HG03432 (cell line): ENCODE data around the gene QRFP.

Experiments
- ATAC-seq: cut with Tn5 transposase; IDR thresholded peaks from one replicate; pipeline ENCODE4 v1.9.1; 2021; ENCODE audit warnings: mild to moderate bottlenecking, moderate library complexity; ENCODE audit not compliant: unreplicated experiment

QRFP gene, protein sequence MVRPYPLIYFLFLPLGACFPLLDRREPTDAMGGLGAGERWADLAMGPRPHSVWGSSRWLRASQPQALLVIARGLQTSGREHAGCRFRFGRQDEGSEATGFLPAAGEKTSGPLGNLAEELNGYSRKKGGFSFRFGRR

DNA sequence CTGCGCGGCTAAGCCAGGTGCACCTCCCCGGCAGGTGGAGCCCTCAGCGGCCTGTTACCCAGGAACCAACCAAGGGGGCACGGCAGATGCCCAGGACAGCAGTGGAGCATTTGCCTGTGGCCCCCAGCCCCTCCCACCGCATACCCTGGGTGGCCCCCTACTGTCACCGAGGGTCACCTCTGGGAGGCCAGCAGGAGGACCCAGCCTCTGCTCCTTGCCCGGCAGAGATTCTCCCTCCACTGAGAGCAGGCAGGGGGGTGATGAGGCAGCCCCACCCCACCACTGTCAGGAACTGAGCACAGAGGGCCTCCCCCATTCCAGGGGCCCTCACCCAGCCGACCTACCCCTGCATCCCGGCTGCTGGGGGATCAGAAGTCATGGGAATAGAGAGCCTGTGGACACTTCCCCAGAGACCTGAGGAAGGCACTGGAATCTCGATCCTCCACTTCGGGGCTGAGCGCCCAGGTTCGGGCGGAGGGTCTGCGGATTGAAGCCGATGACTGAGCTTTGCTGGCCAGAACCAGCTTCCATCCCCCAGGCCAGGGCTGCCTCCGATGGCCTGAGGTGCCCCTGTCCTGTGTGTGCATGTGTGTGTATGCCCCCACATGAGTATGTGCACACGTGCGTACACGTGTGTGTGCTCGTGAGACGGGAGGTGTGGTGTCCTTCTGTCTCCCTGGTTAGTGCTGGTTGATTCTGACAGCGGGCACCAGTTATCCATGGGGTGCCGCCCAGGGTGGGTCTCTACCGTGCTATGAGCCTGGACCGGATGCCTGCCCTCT is at the start of gene QRFP:
Gene QRFP (minus strand): TSS at position 580 of the 782 bp plus-strand sequence. CDS start 2,974 bp downstream, outside the sequence.
- ATAC-seq: no peak

DNA sequence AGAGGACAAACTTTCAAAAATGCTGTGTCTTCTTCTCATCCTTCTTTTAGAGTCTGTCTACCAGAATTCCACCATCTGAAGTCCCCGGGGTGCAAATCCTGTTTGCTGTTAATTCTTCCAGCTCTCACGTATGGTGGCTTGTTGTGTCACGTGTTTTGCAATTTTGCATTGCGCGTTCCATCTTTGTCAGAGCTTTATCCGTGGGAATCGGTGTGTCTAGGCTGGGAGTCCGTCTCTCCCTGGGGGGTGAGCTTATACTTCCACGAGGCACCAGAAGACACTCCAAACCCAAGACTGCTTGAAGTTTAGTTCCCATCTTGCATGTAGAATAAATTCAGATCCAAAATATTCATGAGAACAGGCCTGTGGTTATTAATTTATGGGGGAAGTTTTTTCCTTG is 48.6 kb upstream of the QRFP start:
- ATAC-seq: no peak

DNA sequence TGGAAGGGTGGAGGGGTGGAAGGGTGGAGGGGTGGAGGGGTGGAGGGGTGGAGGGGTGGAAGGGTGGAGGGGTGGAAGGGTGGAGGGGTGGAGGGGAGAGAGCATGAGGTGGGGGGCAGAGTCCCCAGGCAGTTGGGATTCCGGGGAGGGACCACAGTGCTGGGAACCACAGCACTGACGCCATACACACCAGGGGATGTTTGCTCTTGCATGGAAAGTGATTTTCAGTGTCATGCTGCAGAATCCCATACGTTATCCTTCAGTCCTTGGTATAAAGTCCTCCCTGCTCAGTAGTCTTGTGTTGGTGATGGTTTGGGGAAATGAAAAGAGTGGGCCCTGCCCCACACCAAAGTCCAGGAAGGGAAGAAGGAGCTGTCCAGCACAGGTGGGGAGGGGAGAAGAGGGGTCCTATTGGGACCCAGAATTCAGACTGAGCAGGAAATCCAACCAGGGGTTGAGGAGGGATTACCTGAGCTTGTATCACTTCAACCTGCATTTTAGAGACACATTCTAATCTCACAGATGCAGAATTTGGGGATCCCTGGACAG is 48.0 kb upstream of the QRFP start:
- ATAC-seq: no peak

DNA sequence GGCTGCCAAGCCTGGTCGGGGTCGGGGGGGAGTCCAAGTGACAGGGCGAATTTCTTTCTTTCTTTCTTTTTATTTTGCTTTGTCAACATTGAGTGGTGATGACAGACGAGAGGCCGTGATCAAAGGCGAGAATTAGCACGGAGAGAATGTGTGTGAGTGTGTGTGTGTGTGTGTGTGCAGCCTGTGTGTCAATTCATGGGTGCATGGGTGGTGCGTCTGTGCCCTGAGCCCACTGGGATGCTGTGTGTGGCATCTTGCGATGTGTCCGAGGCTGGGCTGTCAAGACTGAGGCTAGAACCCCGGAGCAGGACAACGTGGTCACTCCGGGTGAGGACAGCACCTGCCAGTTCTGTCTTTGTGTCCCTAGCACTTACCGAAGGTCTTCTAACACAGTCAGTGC is 47.2 kb upstream of the QRFP start:
- ATAC-seq: no peak

DNA sequence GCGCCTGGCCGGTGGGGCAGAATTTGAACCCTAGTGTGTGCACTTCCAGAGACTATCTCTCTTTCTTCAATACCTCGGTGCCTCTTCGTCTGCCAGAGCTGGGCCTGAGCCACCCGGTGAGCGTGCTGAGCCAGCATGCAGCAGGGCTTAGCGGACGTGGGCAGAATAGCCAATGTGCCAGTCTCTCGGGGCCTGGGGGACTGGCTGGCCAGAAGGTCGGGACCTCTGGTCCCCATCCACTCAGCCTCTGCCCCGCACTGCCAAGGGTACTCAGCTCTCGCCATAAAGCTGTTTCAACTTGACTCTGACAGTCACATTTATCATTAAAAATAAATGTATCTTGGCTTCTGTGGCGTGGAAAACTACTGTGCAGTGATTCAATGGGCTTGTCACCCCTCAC is 46.6 kb upstream of the QRFP start:
- ATAC-seq: no peak

DNA sequence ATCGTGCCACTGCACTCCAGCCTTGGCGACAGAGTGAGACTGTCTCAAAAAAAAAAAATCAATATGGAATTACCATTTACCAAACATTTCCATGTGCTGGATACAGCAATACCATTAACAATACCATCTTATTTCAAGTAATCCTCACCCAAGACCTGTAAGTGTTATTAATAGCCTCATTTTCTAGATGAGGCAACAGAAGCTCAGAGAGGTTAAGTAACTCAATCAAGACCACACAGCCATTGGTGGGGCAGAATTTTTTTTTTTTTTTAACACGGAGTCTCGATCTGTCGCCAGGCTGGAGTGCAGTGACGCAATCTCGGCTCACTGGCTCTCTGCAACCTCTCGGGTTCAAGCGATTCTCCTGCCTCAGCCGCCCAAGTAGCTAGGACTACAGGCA is 46.1 kb upstream of the QRFP start:
- ATAC-seq: no peak

DNA sequence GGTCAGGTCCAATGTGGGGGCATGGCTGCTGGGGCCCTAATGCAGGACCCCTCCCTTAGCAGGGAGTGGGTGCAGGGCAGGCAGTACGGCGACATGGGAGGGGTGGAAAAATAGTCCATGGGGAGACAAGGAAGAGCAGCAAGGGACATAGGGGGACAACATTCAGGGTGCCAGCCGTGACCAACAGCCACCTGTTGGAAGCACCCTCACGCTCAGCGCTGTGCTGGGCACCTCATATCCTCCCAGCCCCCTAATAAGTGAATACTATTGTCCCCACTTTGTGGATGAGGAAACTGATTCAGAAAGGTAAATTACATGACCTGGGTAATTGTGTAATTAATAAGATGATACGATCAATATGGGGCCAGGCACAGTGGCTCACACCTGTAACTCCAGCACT is 45.5 kb upstream of the QRFP start:
- ATAC-seq: no peak

DNA sequence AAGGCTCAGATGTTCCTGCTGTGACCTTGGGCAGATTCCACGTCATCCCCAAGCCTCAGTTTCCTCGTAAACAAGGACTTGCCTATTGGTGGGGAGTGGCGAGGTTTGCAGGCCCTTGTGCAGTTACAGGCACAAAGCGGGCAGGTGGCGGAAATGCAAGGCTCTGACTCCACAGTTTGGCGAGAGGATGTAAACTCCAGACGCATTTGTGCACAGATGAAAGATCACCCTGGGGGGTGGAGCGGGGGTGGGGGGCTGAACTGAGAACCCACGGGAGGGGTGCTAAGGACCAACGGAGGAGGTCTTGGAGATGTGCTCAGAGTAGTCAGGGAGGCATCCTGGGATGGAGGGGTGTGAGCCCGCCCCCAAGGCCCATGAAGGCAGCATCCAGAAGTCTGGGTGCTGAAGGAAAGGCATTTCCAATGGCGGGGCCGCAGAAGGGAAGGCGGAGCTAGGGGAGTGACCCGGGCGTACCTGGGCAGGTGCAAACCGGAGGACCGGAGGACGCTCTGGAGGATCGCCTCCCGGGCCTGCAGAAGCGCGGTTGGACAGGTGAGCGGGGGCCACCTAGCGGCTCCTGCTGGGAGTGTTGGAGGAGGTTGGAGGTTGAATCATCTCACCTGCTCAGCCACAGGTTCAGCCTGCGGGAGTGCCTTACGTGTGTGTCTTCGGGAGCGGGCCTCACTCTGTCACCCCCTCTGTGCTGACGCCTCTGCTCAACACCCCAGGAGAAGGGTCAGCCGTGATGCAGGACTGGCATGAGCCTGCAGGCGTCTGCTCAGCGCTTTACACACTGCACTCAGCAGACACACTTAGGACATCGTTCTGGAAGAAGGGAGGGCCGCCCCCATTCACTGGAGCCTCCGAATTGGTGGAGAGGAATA is 44.3 kb upstream of the QRFP start:
- peak; percentile 64 for ATAC-seq

DNA sequence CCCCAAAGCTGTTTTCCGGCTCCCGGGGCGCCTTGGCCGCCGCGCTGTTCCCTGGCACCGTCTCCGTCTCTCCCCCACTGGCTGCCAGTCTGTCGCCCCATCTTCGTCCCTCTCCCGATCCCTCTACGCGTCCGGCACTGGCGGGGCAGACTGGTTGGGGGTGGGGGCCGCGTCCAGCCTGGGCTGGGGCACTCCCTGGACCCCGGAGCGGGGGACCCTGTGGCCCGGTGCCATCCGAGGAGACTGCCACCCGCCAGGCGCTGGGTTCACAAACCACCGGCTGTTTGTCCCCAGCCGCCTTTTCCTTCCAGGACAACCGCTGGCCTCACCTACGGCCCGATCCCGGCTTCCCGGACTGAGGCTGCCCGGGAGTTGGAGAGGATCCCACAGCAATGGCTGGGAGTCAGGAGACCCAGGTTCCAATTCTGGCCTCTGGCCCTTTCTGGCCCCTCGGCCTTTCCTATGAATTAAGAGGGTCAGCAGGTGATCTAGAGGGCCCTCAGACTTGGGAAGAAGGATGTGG is 43.5 kb upstream of the QRFP start:
- ATAC-seq: no peak

DNA sequence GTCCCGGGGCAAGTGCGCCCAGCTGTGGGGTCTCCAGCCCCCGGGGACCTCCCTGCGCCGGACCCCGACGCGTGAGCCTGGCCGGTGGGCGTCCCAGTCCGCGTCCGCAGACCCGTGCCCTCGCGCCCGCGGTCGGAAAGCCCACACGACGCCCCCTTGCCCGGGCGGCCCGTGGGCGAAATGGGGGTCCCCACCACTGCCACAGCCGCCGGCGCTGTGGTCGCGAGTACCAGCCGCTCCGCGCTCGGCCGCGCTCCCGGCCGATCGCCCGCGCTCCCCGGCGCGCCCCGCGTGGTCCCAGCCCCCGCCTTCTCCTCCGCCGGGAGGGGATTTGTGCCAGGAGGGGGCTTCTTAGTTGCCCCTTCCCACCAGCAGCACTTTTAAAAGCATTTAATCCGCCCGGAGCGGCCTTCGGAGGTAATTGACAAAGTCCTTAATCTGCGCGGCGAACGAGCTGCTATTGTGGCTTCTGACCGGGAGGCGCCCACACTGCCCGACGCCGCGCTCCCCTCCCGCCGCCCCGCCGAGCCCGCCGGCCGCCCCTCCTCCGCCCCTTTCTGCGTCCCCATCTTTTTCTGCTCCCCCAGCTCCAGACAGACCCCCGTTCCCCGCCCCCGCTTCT is 42.9 kb upstream of the QRFP start:
- ATAC-seq: no peak

DNA sequence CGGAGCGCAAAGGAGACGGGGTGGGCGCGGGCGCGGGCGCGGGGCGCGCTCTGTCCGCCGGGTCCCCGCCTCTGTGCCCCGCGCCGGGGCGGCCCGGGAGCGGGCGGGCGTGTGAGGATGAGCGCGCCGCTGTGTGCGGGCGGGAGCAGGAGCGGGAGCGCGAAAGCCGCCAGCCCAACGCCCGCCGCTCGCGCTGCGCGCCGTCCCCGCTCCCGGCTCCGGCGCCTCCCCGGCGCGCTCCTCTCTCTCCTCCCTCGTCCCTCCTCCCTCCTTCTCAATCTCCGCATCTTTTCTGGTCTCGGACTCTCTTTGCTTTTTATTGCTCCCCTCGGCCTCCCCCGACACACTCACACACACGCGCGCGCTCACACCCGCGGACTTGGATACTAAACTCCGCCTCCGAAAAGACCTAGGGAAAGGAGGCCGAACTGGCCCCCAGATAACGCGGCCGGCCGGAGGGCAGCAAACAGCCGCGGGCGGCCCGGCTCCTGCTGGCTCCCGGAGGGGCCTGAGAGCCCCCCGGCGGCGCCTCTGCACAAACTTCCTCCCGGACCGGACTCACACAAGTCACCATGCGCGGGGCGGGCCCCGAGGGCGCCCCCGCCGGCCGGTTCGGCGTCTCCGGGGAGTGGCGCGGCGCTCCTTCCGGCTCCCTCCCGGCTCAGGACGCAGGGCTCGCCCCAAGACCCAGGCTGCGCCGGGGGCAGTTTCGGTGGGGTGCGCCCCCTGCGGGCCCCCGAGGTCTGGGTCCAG is 42.2 kb upstream of the QRFP start, which contains the start of gene FIBCD1:
Gene FIBCD1 (minus strand): TSS at position 596 of the 753 bp plus-strand sequence. CDS start 640 bp downstream, outside the sequence.
- ATAC-seq: no peak

DNA sequence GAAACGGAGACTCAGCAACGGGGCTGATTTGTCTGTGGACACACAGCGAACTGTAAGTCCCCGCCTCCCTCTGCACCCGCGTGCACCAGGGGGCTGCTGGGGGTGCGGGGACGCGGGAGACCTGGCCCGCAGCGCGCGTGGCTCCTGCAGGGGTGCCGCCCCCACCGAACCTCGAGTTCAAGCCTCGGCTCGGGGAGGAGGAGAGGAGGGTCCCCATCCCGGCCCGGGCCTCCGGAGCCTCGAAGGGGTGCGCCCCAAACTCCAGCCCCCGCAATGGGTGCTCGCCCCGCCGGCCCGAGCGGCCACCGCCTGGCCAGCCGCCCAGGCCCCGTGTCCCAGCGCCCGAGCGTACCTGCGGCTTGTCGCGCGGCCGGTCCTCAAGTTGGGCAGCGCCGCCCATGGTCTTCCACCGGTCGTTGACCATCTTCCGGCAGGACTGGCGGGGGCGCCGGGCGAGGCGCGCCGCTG is 41.6 kb upstream of the QRFP start:
- ATAC-seq: no peak

DNA sequence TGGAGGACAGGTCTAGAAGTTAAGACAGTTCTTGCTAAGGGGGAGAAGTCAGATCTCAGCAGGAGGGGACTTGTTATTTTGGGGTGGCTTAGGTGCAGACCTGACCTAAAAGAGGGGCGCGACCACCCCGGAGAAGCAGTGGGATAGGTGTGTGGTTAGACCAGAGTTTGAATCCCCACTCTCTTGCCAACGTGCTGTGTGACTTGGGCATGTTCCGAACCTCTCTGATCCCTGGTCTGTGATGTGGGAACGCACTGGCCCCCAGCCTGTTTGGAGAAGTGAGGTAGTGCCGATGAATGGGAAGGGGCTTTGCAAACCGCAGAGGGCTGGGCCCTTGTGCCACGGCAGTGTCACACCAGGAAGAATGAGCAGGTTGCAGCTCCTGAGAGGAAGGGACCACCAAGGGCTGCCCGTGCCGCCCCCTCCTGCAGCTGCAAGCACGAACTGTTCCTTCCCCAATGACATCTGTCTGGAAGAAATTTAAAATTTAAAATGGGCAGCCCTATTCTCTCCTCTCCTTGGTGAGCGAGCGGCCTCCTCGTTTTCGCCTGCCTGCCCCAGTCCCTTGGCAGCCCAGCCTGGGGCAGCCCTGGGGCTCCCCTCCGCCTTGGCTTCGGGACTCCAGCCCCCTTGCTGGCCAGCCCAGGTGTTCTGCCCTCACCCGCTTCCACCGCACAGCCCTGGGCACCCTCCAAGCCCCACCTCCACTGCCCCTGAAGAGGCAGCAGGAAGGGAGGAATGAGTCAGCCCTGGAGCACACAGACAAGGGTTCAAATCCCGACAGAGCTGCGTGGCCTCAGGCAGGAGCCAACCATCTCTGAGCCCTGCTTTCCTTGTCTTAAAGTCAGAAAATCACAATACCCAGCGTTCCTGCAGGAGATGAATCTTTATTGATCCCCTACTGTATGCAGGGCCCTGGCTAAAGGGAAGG is 40.8 kb upstream of the QRFP start:
- ATAC-seq: no peak

DNA sequence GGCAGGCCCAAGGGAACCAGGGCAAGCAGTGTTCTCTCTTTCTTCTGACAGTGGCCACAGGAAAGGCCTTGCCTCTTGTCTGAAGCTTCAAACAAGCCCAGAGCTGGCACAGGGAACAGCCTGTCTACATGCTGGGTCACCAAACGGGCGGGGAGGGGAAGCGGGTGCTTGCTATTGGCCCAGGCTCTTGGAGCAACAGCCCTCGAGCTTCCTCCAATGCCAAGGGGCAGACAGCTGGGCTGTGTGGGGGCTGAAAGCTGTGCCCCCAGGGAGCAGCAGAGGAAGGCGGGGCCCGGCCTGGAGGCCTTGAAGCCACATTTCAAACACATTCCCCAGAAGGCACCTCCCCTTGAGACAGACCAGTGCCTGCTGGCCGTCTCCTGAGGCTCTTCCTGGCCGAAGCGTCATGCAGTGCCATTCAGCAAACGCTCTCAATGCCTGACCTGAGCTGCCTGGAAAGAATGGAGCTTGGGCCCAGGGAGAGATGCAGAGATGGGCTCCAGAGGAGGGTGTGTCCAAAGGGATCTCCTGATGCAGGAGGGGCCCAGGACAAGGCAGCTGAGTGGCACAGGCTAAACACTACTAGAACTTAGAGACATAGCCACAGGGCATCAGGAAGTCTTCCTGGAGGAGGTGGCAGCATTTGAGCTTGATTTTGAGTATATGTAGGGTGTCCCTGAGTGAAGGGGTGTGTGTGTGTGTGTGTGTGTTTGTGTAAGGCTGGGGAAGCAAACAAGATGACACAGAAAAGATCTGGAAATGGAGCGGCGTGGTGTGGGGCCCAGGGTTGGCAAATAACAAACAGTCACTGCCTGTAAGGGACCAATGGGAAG is 39.9 kb upstream of the QRFP start:
- no peak for ATAC-seq

DNA sequence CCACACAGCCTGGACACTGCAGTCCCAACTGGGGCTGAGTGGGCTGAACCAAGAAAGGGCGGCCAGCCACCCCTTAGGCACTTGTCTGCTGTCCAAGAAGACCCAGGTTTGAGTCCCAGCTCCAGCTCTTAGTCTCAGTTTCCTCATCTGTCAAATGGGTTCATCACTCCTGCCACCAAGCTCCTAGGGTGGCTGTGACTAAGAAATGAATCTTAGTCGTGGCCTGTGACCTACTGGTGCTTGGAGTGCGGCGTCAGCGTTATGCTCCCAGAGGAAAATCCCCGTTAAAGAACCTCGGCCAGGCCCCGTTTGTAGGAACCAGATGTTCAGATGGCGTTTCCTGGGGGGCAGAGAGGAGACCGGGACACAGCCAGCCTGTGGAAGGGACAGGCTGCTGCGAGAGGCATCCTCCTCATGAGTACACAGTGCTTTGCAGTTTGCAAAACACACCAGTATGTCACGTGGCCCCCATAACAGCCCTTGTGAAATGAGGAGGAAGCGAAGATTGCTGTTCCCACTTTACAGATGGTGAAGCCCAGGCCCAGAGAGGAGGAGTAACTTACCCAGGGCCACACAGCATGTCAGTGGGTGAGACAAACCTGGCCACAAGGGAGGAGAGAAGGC is 39.1 kb upstream of the QRFP start:
- no peak for ATAC-seq

DNA sequence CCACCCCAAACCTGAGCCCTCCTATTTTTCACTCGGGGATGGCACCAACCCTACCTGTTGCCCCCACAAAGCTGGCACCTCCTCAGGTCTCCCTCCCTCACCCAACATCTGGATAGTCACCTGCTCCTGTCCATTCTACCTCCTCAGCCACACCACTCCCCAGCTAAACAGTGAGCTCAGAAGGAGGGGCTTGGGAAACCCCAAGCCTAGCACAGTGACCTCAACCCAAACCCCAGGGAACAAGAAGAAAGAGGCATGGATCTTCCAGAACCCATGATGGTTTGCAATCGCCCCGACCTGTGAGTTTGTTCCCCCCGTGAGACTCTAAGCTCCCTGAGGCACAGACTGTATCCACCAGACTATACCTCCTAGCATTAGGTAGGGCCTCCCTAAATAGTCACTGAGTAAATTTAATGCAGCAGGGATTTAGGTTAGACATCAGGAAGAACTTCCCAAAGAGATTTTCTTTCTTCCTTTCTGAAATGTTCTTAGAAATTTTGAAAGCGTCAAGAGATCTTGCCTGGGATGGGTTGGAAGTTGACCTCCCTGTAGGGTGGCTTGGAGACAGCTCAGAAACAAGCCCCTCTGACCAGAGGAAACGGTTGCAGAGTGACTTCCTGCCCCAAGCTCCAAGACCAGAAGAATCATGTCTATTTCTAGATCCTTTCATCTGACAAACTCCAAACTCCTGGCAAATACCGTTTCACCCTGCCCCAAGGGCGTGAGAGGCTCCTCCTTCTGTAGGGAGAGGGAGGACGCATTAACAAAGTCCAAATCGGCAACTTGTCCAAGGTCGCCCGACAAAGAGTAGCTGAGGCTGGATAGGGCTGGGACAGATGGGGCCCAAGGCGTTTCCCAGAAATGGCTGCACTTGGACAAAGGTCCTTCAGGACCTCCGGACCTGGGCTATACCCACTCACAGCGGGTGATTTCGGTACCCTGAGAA is 38.4 kb upstream of the QRFP start:
- ATAC-seq: no peak
